AG10803 (cell line): ENCODE data around the gene SYT13.

Experiments
- DNase-seq: peaks from one replicate; pipeline ENCODE4 v3.0.0; 2010; ENCODE audit warnings: low read depth
- H3K4me3 ChIP-seq: 2 replicates; pipeline ENCODE4 v1.5.1; 2011; ENCODE audit warnings: mild to moderate bottlenecking, low read length, control low read depth
- TF ChIP-seq, protein P1 (sequence below): conservative IDR thresholded peaks from 2 replicates; pipeline ENCODE4 v1.5.1; 2011; ENCODE audit warnings: mild to moderate bottlenecking, low read length, control low read depth, inconsistent platforms

SYT13 gene, protein sequence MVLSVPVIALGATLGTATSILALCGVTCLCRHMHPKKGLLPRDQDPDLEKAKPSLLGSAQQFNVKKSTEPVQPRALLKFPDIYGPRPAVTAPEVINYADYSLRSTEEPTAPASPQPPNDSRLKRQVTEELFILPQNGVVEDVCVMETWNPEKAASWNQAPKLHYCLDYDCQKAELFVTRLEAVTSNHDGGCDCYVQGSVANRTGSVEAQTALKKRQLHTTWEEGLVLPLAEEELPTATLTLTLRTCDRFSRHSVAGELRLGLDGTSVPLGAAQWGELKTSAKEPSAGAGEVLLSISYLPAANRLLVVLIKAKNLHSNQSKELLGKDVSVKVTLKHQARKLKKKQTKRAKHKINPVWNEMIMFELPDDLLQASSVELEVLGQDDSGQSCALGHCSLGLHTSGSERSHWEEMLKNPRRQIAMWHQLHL

DNA sequence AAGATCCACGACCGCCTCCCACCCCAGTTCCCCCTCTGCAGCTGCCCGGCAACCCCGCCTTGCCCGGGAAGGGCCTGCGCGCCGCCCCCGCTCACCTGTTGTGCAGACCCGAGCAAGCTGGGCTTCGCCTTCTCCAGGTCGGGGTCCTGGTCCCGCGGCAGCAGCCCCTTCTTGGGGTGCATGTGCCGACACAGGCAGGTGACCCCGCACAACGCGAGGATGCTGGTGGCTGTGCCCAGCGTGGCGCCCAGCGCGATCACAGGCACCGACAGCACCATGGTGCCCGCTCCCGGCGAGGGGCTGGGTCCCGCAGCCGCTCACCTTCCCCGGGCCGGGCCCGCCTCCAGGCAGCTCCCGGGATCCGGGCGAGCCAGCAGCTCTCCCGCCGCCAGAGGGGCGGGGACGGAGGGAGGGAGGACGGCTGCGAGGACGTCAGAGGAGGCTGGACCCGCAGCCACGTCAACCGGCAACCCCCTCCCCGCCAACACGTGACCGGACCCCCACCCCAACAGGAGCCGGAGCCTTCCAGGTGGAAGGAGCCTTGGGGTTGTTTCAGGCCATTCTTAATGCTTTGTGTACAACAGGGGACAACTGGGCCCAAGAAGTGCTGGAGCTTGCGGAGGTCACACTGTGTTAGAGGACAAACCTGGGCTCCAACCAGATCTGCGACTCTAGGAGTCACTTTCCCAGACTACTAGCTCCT lies at the start of gene SYT13:
Gene SYT13 (minus strand): TSS at position 412 of the 703 bp plus-strand sequence. CDS start 134 bp downstream, at position 278.
- TF ChIP-seq, protein P1, sequence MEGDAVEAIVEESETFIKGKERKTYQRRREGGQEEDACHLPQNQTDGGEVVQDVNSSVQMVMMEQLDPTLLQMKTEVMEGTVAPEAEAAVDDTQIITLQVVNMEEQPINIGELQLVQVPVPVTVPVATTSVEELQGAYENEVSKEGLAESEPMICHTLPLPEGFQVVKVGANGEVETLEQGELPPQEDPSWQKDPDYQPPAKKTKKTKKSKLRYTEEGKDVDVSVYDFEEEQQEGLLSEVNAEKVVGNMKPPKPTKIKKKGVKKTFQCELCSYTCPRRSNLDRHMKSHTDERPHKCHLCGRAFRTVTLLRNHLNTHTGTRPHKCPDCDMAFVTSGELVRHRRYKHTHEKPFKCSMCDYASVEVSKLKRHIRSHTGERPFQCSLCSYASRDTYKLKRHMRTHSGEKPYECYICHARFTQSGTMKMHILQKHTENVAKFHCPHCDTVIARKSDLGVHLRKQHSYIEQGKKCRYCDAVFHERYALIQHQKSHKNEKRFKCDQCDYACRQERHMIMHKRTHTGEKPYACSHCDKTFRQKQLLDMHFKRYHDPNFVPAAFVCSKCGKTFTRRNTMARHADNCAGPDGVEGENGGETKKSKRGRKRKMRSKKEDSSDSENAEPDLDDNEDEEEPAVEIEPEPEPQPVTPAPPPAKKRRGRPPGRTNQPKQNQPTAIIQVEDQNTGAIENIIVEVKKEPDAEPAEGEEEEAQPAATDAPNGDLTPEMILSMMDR: no peak
- no peak for DNase-seq
- H3K4me3 ChIP-seq: no peak within 1 kb of the TSS

DNA sequence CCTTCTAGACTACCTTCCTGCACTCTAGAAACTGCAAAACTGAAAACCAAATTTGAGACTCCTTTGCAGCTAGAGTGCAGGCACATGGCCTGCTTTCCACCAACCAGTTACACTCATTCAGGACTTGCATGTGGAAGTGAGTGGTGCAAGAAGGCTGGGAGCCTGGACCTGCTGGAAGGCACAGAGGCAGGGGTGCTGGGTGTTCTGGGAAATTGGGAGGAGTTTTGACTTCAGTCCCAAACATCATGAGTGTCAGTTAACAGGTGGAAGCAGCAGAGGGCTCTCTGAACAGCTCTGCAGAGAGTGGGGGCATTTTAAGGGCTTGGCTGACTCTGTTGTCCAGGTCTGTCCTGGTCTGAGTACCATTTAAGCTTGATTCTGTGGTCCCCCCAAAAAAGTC lies 49.3 kb upstream of the SYT13 start:
- no peak for DNase-seq
- H3K4me3 ChIP-seq: no peak overlapping the region
- TF ChIP-seq, protein P1: no peak

DNA sequence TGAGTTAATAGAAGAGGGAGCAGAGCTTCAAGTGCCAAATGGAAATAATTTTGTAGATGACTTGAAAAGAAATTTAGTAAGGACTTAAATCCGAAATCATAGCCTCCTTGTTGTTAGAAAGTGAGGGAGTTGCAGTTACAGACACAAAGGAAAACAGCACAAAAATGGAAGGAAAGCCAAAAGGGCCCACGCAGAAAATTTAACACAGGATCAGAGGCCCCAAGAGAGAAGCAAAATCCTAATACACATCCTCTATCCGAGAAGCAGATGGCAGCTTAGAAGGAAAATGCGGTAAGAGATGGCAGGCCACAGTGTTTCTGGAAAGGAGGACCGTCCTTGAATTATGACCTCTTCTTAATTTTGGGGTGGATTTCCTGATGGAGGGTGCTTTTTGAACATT lies 48.7 kb upstream of the SYT13 start:
- no peak overlapping the region for H3K4me3 ChIP-seq
- TF ChIP-seq, protein P1: no peak
- DNase-seq: no peak

DNA sequence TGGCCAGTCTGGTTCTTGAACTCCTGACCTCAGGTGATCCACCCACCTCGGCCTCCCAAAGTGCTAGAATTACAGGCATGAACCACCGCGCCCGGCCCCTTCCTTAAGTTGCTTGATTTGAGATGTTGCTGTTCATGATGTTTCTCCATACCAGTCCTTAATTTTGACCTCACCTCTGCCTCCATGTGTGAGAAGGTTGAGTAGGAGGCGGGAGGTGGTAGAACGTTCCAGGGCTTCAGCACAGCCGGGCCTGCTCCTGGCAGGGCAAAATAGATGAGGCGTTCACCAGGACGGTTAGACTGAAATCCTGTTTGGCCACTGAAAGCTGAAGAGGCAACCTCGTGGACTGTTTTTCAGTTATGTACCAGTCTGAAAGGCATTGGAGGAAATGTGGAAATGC lies 48.3 kb upstream of the SYT13 start:
- no peak for DNase-seq
- TF ChIP-seq, protein P1: no peak
- H3K4me3 ChIP-seq: no peak overlapping the region

DNA sequence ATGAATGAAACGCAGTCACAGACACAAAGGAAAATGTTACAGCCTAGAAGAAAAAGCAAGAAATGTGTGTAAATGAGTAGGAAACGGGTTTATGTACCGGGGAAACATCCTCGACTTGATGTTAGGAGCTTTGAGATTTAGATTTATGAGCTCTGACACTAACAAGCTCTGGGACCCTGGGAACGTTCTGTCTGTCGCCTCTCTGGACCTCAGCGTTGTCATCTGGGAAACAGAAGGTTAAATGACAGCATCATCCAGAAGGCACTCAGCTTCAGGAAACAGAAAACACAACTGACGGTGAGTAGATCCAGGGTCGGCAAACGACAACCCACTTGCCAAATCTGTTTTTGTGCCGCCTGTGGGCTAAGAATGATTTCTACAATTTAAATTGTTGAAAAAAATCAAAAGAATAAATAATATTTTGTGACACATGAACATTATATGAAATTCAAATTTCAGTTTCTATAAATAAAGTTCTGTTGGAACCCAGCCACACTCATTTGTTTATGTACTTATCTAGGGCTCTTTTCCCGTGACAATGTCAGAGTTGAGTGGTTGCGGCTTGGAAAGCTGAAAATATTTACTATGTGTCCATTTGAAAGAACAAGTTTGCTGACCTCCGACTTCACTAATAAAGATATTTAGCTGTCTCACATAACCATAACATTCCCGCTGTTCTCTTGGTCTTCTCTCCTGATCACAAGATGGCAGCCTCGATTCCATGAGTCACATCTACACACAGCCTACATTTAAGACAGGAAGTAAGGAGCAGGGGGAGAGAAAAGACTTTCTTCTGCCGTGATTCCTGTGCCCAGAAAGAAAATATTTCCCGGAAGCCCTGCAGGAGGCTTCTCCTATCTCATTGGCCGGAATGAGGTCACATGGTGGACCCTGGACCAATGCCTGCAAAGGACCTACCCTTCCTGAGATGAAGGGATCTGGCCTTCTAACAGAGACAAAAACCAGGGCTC lies 47.1 kb upstream of the SYT13 start:
- H3K4me3 ChIP-seq: no peak overlapping the region
- DNase-seq: peak; percentile 45
- TF ChIP-seq, protein P1: no peak

DNA sequence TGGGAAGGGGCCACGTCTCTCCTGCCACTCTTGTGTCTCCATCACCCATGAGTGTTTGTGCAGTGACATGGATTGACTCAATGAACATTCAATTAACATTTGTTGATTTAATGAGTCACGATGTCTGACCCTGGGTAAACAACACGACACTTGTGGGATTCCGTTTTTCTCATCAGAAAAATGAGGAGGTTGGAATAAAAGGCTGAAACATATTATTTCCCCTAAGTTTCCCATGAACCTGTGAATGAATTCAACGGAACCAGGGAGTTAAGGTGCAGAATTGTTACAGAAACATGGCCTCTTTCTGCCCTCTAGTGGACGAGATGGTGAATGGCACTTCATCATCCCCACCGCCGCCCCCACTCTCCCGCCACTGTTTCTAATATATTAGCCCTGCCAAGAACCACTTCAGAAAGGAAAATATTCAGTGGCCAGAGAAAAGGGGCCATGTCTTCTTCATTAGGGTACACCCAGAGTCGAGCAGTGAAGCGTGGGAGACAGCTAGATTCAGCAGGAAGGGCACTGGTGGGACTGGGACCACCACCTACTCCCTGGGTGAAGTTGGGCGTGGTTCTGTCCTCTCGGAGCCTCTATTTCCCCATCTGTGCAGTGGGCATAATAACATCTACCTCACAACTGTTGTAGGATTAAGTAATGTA lies 46.3 kb upstream of the SYT13 start:
- DNase-seq: peak; percentile 23
- H3K4me3 ChIP-seq: no peak overlapping the region
- TF ChIP-seq, protein P1: peak; percentile 70
